Endothelial cell of umbilical vein (primary cell): ENCODE measurements around the gene SCN3B. TPM values are rescaled to one million over a fixed set of nuclear protein-coding genes. Genes with fewer than 3 reads are reported as not detected.

Experiments used
- BruUV-seq: library from RNA; stranded (reverse); fragments of 400-500 nt; replicated peaks from 2 replicates; lab custom pipeline; 2021; lab: Mats Ljungman, UMichigan
- CTCF ChIA-PET: fragments of 300-600, 350-600 bp; sonication (Branson Sonifier 250); formaldehyde crosslinking; loops from one replicate; lab custom pipeline; 2021; ENCODE audit warnings: antibody characterized with exemption, inconsistent platforms; lab: Charles Lee
- POLR2A ChIA-PET: fragments of 300-600, 350-600 bp; sonication (Branson Sonifier 250); formaldehyde crosslinking; loops from one replicate; lab custom pipeline; 2021; ENCODE audit warnings: antibody characterized with exemption, inconsistent platforms; lab: Charles Lee
- DNase-seq: peaks from one replicate; pipeline ENCODE4 v3.0.0-alpha.2; 2011; ENCODE audit warnings: low read depth, low spot score
- FAIRE-seq: peaks from 2 replicates; lab custom pipeline; 2011; peaks lifted over from hg19 to GRCh38; lab: Jason Lieb, UNC
- H2AFZ ChIP-seq: 2 replicates; pipeline ENCODE4 v1.6.0; 2012; ENCODE audit warnings: low read depth, low read length, control low read depth, inconsistent platforms
- H3K27ac ChIP-seq: 2 replicates; pipeline ENCODE4 v1.5.1; 2011; ENCODE audit warnings: low read depth, mild to moderate bottlenecking, control low read depth, low read length, moderate library complexity; ENCODE audit not compliant: insufficient read depth
- H3K27me3 ChIP-seq, 2 experiments: 2 replicates each; pipeline versions ENCODE4 v1.6.0 to v1.6.1; 2011; ENCODE audit warnings: low read length in 2 of 2, mixed read lengths in 1 of 2; ENCODE audit not compliant: control insufficient read depth in 2 of 2, insufficient read depth in 2 of 2
- H3K36me3 ChIP-seq, 2 experiments: 2 replicates in 1 of 2; 3 replicates in 1 of 2; pipeline ENCODE4 v1.5.1; 2011; ENCODE audit warnings: low read length in 2 of 2, mild to moderate bottlenecking in 1 of 2, moderate library complexity in 1 of 2; ENCODE audit not compliant: control insufficient read depth in 2 of 2, insufficient read depth in 2 of 2; ENCODE audit errors: extremely low read depth in 1 of 2
- H3K4me1 ChIP-seq: 3 replicates; pipeline ENCODE4 v1.5.1; 2011; ENCODE audit warnings: mild to moderate bottlenecking, low read length; ENCODE audit not compliant: control insufficient read depth, insufficient read depth; ENCODE audit errors: extremely low read depth
- H3K4me2 ChIP-seq: 2 replicates; pipeline ENCODE4 v1.6.1; 2011; ENCODE audit warnings: low read length, control low read depth, mixed read lengths; ENCODE audit not compliant: insufficient read depth
- H3K4me3 ChIP-seq, 3 experiments: fragments of 200-600 bp in 1 of 3; sonication (generic), shearing (Covaris generic) in 1 of 3; replicated peaks in 1 of 3; 2 replicates each; pipeline ENCODE4 v1.5.1; 2011 to 2016; ENCODE audit warnings: control low read depth in 3 of 3, low read length in 3 of 3, mild to moderate bottlenecking in 2 of 3, inconsistent platforms in 1 of 3, low read depth in 1 of 3, moderate library complexity in 1 of 3; ENCODE audit not compliant: insufficient read depth in 1 of 3
- H3K79me2 ChIP-seq: 2 replicates; pipeline ENCODE4 v1.6.0; 2012; ENCODE audit warnings: low read length, inconsistent platforms; ENCODE audit not compliant: control insufficient read depth, insufficient read depth
- H3K9ac ChIP-seq: replicated peaks from 2 replicates; pipeline ENCODE3; 2011; ENCODE audit warnings: low read length, control low read depth; ENCODE audit not compliant: insufficient read depth; ENCODE audit errors: extremely low read depth
- H3K9me1 ChIP-seq: replicated peaks from 3 replicates; pipeline ENCODE4 v1.6.0; 2011; ENCODE audit warnings: mild to moderate bottlenecking, low read length; ENCODE audit not compliant: control insufficient read depth, insufficient read depth; ENCODE audit errors: extremely low read depth
- H3K9me3 ChIP-seq: replicated peaks from 2 replicates; pipeline ENCODE4 v1.5.1; 2012; ENCODE audit warnings: low read length, inconsistent platforms; ENCODE audit not compliant: control insufficient read depth, insufficient read depth
- H4K20me1 ChIP-seq: replicated peaks from 2 replicates; pipeline ENCODE3; 2011; ENCODE audit warnings: mild to moderate bottlenecking, low read length; ENCODE audit not compliant: control insufficient read depth, insufficient read depth; ENCODE audit errors: extremely low read depth
- EZH2 ChIP-seq: IDR thresholded peaks from 2 replicates; pipeline ENCODE4 v1.6.1; 2012; ENCODE audit warnings: borderline replicate concordance, low read depth, mild to moderate bottlenecking, moderate library complexity, low read length, inconsistent platforms; ENCODE audit not compliant: severe bottlenecking
- FOS ChIP-seq: IDR thresholded peaks from 2 replicates; pipeline ENCODE4 v1.6.1; 2011; ENCODE audit warnings: mild to moderate bottlenecking, low read length, moderate library complexity, borderline replicate concordance; ENCODE audit not compliant: insufficient read depth
- GATA2 ChIP-seq: IDR thresholded peaks from 2 replicates; pipeline ENCODE4 v1.7.0; 2011; ENCODE audit warnings: low read depth, mild to moderate bottlenecking, moderate library complexity, mixed read lengths, low read length; ENCODE audit not compliant: insufficient read length, insufficient read depth
- JUN ChIP-seq: IDR thresholded peaks from 2 replicates; pipeline ENCODE4 v1.6.1; 2011; ENCODE audit warnings: borderline replicate concordance, low read depth; ENCODE audit not compliant: insufficient read length, insufficient read depth
- MYC ChIP-seq: IDR thresholded peaks from one replicate; pipeline ENCODE4 v1.6.1; 2011; ENCODE audit warnings: mild to moderate bottlenecking, low read depth, low read length
- POLR2A ChIP-seq: IDR thresholded peaks from 2 replicates; pipeline ENCODE4 v1.6.1; 2012; ENCODE audit warnings: low read depth, mild to moderate bottlenecking, control low read depth, low read length
- POLR2AphosphoS5 ChIP-seq: IDR thresholded peaks from 2 replicates; pipeline ENCODE4 v1.6.1; 2012; ENCODE audit warnings: low read depth, mild to moderate bottlenecking, control low read depth, low read length, moderate library complexity; ENCODE audit not compliant: insufficient read depth
- dilution Hi-C: fragments of 300-500 bp; cut with MboI; formaldehyde crosslinking; loops from one replicate; pipeline ENCODE4 v1.15.0; 2019; ENCODE audit warnings: low sequenced_read_pairs; ENCODE audit not compliant: extremely low pct_ligation_motif_present
- intact Hi-C: fragments of 100-400 bp; cut with micrococcal nuclease; formaldehyde crosslinking; loops from one replicate; pipeline ENCODE4 v1.10.0; 2022
- polyA plus RNA-seq, 4 experiments: library from polyadenylated mRNA; depleted of rRNA in 3 of 4; stranded (reverse) in 3 of 4; unstranded in 1 of 4; fragments of >200 nt; gene quantifications; 2 replicates each; pipeline versions ENCODE4 v1.2.1 to v1.2.3, GENCODE V29; 2011 to 2012; ENCODE audit warnings: missing spikeins in 1 of 4
- total RNA-seq: library from RNA; stranded (reverse); gene quantifications from 2 replicates; pipeline ENCODE4 v1.2.3, GENCODE V29; 2021
- TF ChIP-seq, protein P1 (sequence below), 2 donors: IDR thresholded peaks; 1 replicate in 1 of 2; 2 replicates in 1 of 2; pipeline ENCODE4 v1.5.1; 2011; ENCODE audit warnings: low read length in 2 of 2, mild to moderate bottlenecking in 2 of 2, moderate library complexity in 2 of 2, control low read depth in 1 of 2, inconsistent platforms in 1 of 2, low read depth in 1 of 2; ENCODE audit not compliant: insufficient read depth in 1 of 2; ENCODE audit errors: extremely low read depth in 1 of 2
- TF ChIP-seq, protein P2 (sequence below): IDR thresholded peaks from 2 replicates; pipeline ENCODE4 v1.6.1; 2011; ENCODE audit not compliant: insufficient read depth, insufficient read length

SCN3B gene
- total and polyA plus RNA-seq, 2 donors (not counting 3 experiments of a cell fraction or from before 2014, with no cell fraction given), result 0.72 to 1.4 TPM

DNA sequence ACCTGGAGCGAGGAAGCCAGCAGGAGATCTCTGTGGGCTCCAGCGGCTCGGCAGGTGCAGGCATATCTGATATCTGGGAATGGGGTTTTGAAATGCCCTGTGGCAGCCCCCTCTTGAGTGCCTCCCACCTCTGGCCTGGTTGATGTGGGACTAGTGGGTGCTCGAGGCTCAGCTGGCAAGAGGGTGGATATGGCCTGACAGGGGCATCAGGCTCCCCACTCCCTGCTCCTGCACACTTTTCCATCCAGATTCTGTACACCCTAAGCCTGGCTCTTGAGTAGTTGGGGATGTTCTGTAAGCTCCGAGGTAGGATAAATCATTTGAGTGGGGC is 75.0 kb downstream of the SCN3B start:
- BruUV-seq, result no TSS peak
- CTCF ChIA-PET, result interaction anchor here (1.1 to 4.4 kb wide), 10 partner anchors 11 to 132 kb away, joined by 3 to 117 read pairs (median 6); partner anchors contain the start of gene SCN3B
- intact Hi-C loops, result no loop called here

More for the DNA sequence above, 75.0 kb downstream of the SCN3B start:
- Histone ChIP-seq H3K9ac (no peak overlapping the region), H3K79me2 (no peaks in the 10 kb centered on the region), H3K9me1 (no peaks in the 10 kb centered on the region), H3K27me3 (peaks cover 2 to 8% of the 10 kb centered on the region in 2 experiments), H3K27ac (no peak overlapping the region), H2AFZ (no peak overlapping the region), H3K4me1 (no peaks in the 10 kb centered on the region), H4K20me1 (no peaks in the 10 kb centered on the region), H3K4me2 (no peak overlapping the region), H3K4me3 (no peak overlapping the region), H3K9me3 (no peaks in the 10 kb centered on the region), H3K36me3 (no peaks in the 10 kb centered on the region)
- TF ChIP-seq GATA2 (no peak), MYC (no peak), POLR2A (no peak), POLR2AphosphoS5 (no peak), FOS (no peak), JUN (no peak), EZH2 (no peak)
- TF ChIP-seq, protein P1, sequence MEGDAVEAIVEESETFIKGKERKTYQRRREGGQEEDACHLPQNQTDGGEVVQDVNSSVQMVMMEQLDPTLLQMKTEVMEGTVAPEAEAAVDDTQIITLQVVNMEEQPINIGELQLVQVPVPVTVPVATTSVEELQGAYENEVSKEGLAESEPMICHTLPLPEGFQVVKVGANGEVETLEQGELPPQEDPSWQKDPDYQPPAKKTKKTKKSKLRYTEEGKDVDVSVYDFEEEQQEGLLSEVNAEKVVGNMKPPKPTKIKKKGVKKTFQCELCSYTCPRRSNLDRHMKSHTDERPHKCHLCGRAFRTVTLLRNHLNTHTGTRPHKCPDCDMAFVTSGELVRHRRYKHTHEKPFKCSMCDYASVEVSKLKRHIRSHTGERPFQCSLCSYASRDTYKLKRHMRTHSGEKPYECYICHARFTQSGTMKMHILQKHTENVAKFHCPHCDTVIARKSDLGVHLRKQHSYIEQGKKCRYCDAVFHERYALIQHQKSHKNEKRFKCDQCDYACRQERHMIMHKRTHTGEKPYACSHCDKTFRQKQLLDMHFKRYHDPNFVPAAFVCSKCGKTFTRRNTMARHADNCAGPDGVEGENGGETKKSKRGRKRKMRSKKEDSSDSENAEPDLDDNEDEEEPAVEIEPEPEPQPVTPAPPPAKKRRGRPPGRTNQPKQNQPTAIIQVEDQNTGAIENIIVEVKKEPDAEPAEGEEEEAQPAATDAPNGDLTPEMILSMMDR (IDR thresholded peaks at IDR 0.05; ENCODE audit: extremely low read depth in 1 of 2, insufficient read depth in 1 of 2, low read depth in 1 of 2, low read length in 2 of 2), result no peak
- TF ChIP-seq, protein P2, sequence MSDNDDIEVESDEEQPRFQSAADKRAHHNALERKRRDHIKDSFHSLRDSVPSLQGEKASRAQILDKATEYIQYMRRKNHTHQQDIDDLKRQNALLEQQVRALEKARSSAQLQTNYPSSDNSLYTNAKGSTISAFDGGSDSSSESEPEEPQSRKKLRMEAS, result no peak
- dilution Hi-C loops, result no loop called here
- DNase-seq (no peak), FAIRE-seq (no peak)
- POLR2A ChIA-PET, result no interaction called here

Other genes starting within 250 kb of the SCN3B start
- gene GRAMD1B, start 224.4 kb downstream of the SCN3B start, total RNA-seq, result 6.8 and 11.1 TPM in 2 replicates
- 4.5 and 5.1 TPM in 2 replicates for gene GRAMD1B, start 224.4 kb downstream of the SCN3B start, polyA plus RNA-seq
- gene ZNF202, start 87.0 kb upstream of the SCN3B start, total RNA-seq, result 12.3 and 13.1 TPM in 2 replicates
- 5.5 and 6.5 TPM in 2 replicates for gene ZNF202, start 87.0 kb upstream of the SCN3B start, polyA plus RNA-seq
- not detected in 2 replicates for gene OR6X1, start 99.9 kb upstream of the SCN3B start, total RNA-seq
- not detected in 2 replicates for gene OR6X1, start 99.9 kb upstream of the SCN3B start, polyA plus RNA-seq
- not detected in 2 replicates for gene OR6M1, start 151.7 kb upstream of the SCN3B start, total RNA-seq
- not detected in 2 replicates for gene OR6M1, start 151.7 kb upstream of the SCN3B start, polyA plus RNA-seq
- not detected in 2 replicates for gene TMEM225, start 231.0 kb upstream of the SCN3B start, total RNA-seq
- not detected in 2 replicates for gene TMEM225, start 231.0 kb upstream of the SCN3B start, polyA plus RNA-seq
- not detected in 2 replicates for gene OR8D4, start 247.5 kb upstream of the SCN3B start, total RNA-seq
- not detected in 2 replicates for gene OR8D4, start 247.5 kb upstream of the SCN3B start, polyA plus RNA-seq